Activated naive CD8-positive, alpha-beta T cell (primary cell): ENCODE measurements around the gene KIF16B.

ENCODE experiments used
- H3K27ac Mint-ChIP-seq: one replicate; pipeline ENCODE4 v1.8.0; 2021; ENCODE audit warnings: mixed read lengths
- H3K27me3 Mint-ChIP-seq: one replicate; pipeline ENCODE4 v1.8.0; 2021; ENCODE audit warnings: mixed read lengths
- H3K36me3 Mint-ChIP-seq: one replicate; pipeline ENCODE4 v1.8.0; 2021; ENCODE audit warnings: mixed read lengths
- H3K4me1 Mint-ChIP-seq: one replicate; pipeline ENCODE4 v1.8.0; 2021; ENCODE audit warnings: low read depth, mixed read lengths
- H3K4me3 Mint-ChIP-seq: one replicate; pipeline ENCODE4 v1.8.0; 2021; ENCODE audit warnings: mild to moderate bottlenecking, mixed read lengths
- H3K9me3 Mint-ChIP-seq: one replicate; pipeline ENCODE4 v1.8.0; 2021; ENCODE audit warnings: low read depth, mixed read lengths

The KIF16B gene

GRCh38 chr20:16412906-16413305 is 160.3 kb downstream of the KIF16B start:
- Mint-ChIP-seq H3K4me3 (no peak overlapping the region), H3K27me3 (no peaks in the 10 kb centered on the region), H3K36me3 (peaks cover 33% of the 10 kb centered on the region), H3K4me1 (no peaks in the 10 kb centered on the region), H3K27ac (no peak overlapping the region), H3K9me3 (no peaks in the 10 kb centered on the region)

GRCh38 chr20:16411361-16411760 is 161.9 kb downstream of the KIF16B start:
- H3K36me3 Mint-ChIP-seq = peaks cover 34% of the 10 kb centered on the region
- H3K4me1 Mint-ChIP-seq = no peaks in the 10 kb centered on the region
- no peaks in the 10 kb centered on the region for H3K9me3 Mint-ChIP-seq
- no peaks in the 10 kb centered on the region for H3K27me3 Mint-ChIP-seq
- H3K4me3 Mint-ChIP-seq = no peak overlapping the region
- H3K27ac Mint-ChIP-seq = no peak overlapping the region

- Mint-ChIP-seq H3K4me3 (no peak overlapping the region), H3K36me3 (peaks cover 38% of the 10 kb centered on the region), H3K9me3 (no peaks in the 10 kb centered on the region), H3K27me3 (no peaks in the 10 kb centered on the region), H3K4me1 (no peaks in the 10 kb centered on the region), H3K27ac (no peak overlapping the region)
Measured at GRCh38 chr20:16410626-16411025, 162.6 kb downstream of the KIF16B start.

GRCh38 chr20:16408981-16409380 is 164.3 kb downstream of the KIF16B start:
- H3K27me3 Mint-ChIP-seq = no peaks in the 10 kb centered on the region
- H3K4me1 Mint-ChIP-seq = no peaks in the 10 kb centered on the region
- no peak overlapping the region for H3K4me3 Mint-ChIP-seq
- H3K36me3 Mint-ChIP-seq = peaks cover 39% of the 10 kb centered on the region
- no peak overlapping the region for H3K27ac Mint-ChIP-seq
- H3K9me3 Mint-ChIP-seq = no peaks in the 10 kb centered on the region

GRCh38 chr20:16407251-16408067 is 165.8 kb downstream of the KIF16B start:
- Mint-ChIP-seq H3K36me3 (peaks cover 41% of the 10 kb centered on the region), H3K4me1 (no peaks in the 10 kb centered on the region), H3K27me3 (no peaks in the 10 kb centered on the region), H3K27ac (no peak overlapping the region), H3K4me3 (no peak overlapping the region), H3K9me3 (no peaks in the 10 kb centered on the region)

GRCh38 chr20:16405254-16405653 is 168.0 kb downstream of the KIF16B start:
- no peak overlapping the region for H3K4me3 Mint-ChIP-seq
- H3K9me3 Mint-ChIP-seq = no peaks in the 10 kb centered on the region

GRCh38 chr20:16404640-16405039 is 168.6 kb downstream of the KIF16B start:
- no peak overlapping the region for H3K4me3 Mint-ChIP-seq
- H3K36me3 Mint-ChIP-seq = peaks cover 41% of the 10 kb centered on the region
- H3K27me3 Mint-ChIP-seq = no peaks in the 10 kb centered on the region
- no peak overlapping the region for H3K27ac Mint-ChIP-seq
- no peaks in the 10 kb centered on the region for H3K9me3 Mint-ChIP-seq
- H3K4me1 Mint-ChIP-seq = no peaks in the 10 kb centered on the region

More at GRCh38 chr20:16405254-16405653, 168.0 kb downstream of the KIF16B start:
- H3K27ac Mint-ChIP-seq = no peak overlapping the region
- H3K4me1 Mint-ChIP-seq = no peaks in the 10 kb centered on the region
- H3K27me3 Mint-ChIP-seq = no peaks in the 10 kb centered on the region
- peaks cover 37% of the 10 kb centered on the region for H3K36me3 Mint-ChIP-seq

- H3K4me1 Mint-ChIP-seq = no peaks in the 10 kb centered on the region
- peaks cover 41% of the 10 kb centered on the region for H3K36me3 Mint-ChIP-seq
- H3K9me3 Mint-ChIP-seq = no peaks in the 10 kb centered on the region
- no peak overlapping the region for H3K4me3 Mint-ChIP-seq
- H3K27me3 Mint-ChIP-seq = no peaks in the 10 kb centered on the region
- H3K27ac Mint-ChIP-seq = no peak overlapping the region
Measured at GRCh38 chr20:16404171-16404570, 169.1 kb downstream of the KIF16B start.

- H3K9me3 Mint-ChIP-seq = no peaks in the 10 kb centered on the region
- H3K4me1 Mint-ChIP-seq = no peaks in the 10 kb centered on the region
- peaks cover 28% of the 10 kb centered on the region for H3K36me3 Mint-ChIP-seq
- H3K27ac Mint-ChIP-seq = no peak overlapping the region
- H3K4me3 Mint-ChIP-seq = no peak overlapping the region
- H3K27me3 Mint-ChIP-seq = no peaks in the 10 kb centered on the region
Measured at GRCh38 chr20:16400234-16400633, 173.0 kb downstream of the KIF16B start.

- no peak overlapping the region for H3K4me3 Mint-ChIP-seq
- no peaks in the 10 kb centered on the region for H3K4me1 Mint-ChIP-seq
- H3K9me3 Mint-ChIP-seq = no peaks in the 10 kb centered on the region
- no peak overlapping the region for H3K27ac Mint-ChIP-seq
- H3K36me3 Mint-ChIP-seq = peaks cover 28% of the 10 kb centered on the region
- no peaks in the 10 kb centered on the region for H3K27me3 Mint-ChIP-seq
Measured at GRCh38 chr20:16399801-16400200, 173.4 kb downstream of the KIF16B start.

- H3K27me3 Mint-ChIP-seq = no peaks in the 10 kb centered on the region
- H3K36me3 Mint-ChIP-seq = peaks cover 30% of the 10 kb centered on the region
- no peaks in the 10 kb centered on the region for H3K9me3 Mint-ChIP-seq
- H3K4me3 Mint-ChIP-seq = no peak overlapping the region
- no peaks in the 10 kb centered on the region for H3K4me1 Mint-ChIP-seq
- H3K27ac Mint-ChIP-seq = no peak overlapping the region
Measured at GRCh38 chr20:16397086-16397485, 176.2 kb downstream of the KIF16B start.

- peaks cover 32% of the 10 kb centered on the region for H3K36me3 Mint-ChIP-seq
- H3K9me3 Mint-ChIP-seq = no peaks in the 10 kb centered on the region
- H3K4me3 Mint-ChIP-seq = no peak overlapping the region
- H3K27ac Mint-ChIP-seq = no peak overlapping the region
- no peaks in the 10 kb centered on the region for H3K27me3 Mint-ChIP-seq
- no peaks in the 10 kb centered on the region for H3K4me1 Mint-ChIP-seq
Measured at GRCh38 chr20:16395366-16395765, 177.9 kb downstream of the KIF16B start.

GRCh38 chr20:16394784-16395183 is 178.5 kb downstream of the KIF16B start:
- H3K9me3 Mint-ChIP-seq = no peaks in the 10 kb centered on the region
- H3K4me1 Mint-ChIP-seq = no peaks in the 10 kb centered on the region
- no peak overlapping the region for H3K4me3 Mint-ChIP-seq
- no peak overlapping the region for H3K27ac Mint-ChIP-seq
- H3K36me3 Mint-ChIP-seq = peaks cover 30% of the 10 kb centered on the region
- no peaks in the 10 kb centered on the region for H3K27me3 Mint-ChIP-seq

- Mint-ChIP-seq H3K9me3 (no peaks in the 10 kb centered on the region), H3K4me3 (no peak overlapping the region), H3K4me1 (no peaks in the 10 kb centered on the region), H3K27ac (no peak overlapping the region), H3K27me3 (no peaks in the 10 kb centered on the region), H3K36me3 (peaks cover 27% of the 10 kb centered on the region)
Measured at GRCh38 chr20:16393836-16394235, 179.4 kb downstream of the KIF16B start.

- H3K27me3 Mint-ChIP-seq = no peaks in the 10 kb centered on the region
- H3K4me3 Mint-ChIP-seq = no peak overlapping the region
- H3K36me3 Mint-ChIP-seq = peaks cover 24% of the 10 kb centered on the region
- H3K4me1 Mint-ChIP-seq = no peaks in the 10 kb centered on the region
- H3K27ac Mint-ChIP-seq = no peak overlapping the region
- H3K9me3 Mint-ChIP-seq = no peaks in the 10 kb centered on the region
Measured at GRCh38 chr20:16393297-16393696, 180.0 kb downstream of the KIF16B start.

- H3K4me3 Mint-ChIP-seq = no peak overlapping the region
- peaks cover 22% of the 10 kb centered on the region for H3K36me3 Mint-ChIP-seq
- no peaks in the 10 kb centered on the region for H3K4me1 Mint-ChIP-seq
- no peak overlapping the region for H3K27ac Mint-ChIP-seq
- no peaks in the 10 kb centered on the region for H3K9me3 Mint-ChIP-seq
- H3K27me3 Mint-ChIP-seq = no peaks in the 10 kb centered on the region
Measured at GRCh38 chr20:16392346-16392745, 180.9 kb downstream of the KIF16B start.
